Measurements from ENCODE around the gene STK11IP.

STK11IP gene

GRCh38 chr2:219661197-219661954 lies 63.7 kb downstream of the STK11IP start:
- no peak for DNase-seq

- DNase-seq, result no peak
Measured at GRCh38 chr2:219661955-219662395, 64.3 kb downstream of the STK11IP start.

- no peak for DNase-seq
Measured at GRCh38 chr2:219662566-219662965, 64.9 kb downstream of the STK11IP start.

- no peak for DNase-seq
Measured at GRCh38 chr2:219663116-219663762, 65.6 kb downstream of the STK11IP start.

- DNase-seq, result no peak
Measured at GRCh38 chr2:219664041-219664440, 66.4 kb downstream of the STK11IP start.

- no peak for DNase-seq
Measured at GRCh38 chr2:219664944-219665343, 67.3 kb downstream of the STK11IP start.

GRCh38 chr2:219665926-219666325 lies 68.3 kb downstream of the STK11IP start:
- DNase-seq, result no peak
